Measurements from ENCODE around the gene KCNMB1.
A peak's percentile ranks its signal among the peaks of the same experiment; 100 is the strongest.

The KCNMB1 gene

DNA sequence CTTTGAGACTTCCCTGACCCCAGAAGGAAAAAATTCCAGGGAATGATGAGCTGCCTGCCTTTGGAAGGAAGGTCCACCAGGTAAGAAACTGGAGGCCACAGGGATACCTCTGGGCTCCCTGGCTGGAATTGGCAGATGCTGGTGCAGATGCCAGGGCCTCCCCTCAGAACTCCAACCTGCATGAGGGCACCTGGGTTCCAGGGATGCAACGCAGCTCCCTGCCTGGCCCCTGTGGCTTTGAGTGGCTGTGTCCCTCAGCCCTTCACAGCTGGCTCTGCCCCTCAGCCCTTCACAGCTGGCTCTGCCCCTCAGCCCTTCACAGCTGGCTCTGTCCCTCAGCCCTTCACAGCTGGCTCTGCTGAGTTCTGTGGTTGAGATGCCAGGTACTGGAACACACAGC, 13.9 kb downstream of the KCNMB1 start:
- no peak for DNase-seq

DNA sequence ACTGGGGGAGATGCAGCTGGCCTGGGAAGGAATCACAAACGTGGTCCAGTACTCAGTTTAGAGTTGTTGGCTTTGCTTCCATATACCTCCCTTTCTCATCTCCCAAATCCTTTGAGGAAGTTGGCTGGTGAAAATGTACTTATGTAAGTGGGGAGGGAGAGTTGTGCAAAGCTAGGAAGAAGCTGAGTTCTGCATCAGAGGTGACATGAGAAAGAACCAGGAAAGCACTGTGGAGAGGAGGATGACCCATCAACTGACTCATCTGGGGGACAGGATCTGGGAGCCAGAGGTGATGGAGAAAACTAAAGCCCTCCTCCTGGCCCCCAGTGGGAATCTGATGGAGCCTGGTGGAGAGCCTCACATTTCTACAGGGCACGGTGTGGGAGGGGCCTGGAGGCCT, 16.2 kb downstream of the KCNMB1 start:
- no peak for DNase-seq

DNA sequence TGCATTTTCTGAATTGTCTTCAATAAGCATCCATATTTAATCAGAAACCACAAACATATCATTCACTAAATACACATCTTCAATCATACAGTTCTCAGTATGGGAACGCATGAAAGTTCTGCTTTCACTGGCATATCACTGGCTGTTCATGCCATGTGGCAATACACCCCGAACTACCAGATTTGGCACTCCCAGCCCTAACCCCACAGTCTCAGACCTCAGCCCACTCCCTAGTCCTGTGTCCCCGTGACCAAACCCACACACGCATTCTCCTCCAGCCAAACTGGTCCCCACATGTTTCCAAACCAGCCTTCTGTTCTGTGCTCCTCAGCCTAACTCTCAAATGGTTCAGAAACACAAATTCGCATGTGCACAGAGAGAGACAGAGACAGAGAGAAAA, 20.6 kb downstream of the KCNMB1 start:
- no peak for DNase-seq

DNA sequence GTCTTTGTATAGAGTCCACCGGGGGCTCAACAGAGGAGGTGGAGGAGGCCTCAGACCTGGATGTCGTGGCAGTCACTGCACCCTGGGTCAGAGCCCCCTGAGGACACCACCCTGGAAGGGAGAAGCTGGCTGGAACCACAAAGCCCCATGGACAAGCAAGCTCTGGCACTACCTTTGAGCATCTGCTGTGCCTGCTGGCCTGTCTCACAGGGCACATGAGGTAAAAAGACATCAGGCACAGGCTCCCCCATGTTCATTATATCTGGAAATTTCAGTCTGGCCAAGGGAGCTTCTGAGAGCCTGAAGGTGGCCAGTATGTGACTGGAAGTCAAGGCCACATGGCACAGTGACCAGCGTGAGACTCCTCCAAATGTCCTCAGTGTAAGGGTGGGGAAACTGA, 22.9 kb downstream of the KCNMB1 start:
- no peak for DNase-seq

DNA sequence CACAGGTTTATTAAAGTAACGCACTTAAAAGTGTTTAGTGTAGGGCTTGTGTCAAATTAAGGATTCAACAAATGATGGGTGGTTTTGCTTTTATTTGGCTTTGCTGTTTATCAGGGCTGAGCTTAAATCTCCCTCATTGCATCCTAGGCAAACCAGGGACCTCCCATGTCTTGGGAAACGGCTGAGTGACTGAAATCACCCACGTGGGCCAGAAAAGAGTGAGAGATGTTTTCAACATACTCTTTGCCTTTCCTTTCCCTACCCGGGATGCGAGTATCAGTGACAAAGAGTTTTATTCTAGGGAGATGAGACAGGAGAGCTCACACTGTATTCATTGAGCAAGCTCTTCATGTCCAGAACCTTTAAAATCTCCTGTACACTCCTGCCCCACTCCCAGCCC, 23.3 kb downstream of the KCNMB1 start:
- DNase-seq: no peak

DNA sequence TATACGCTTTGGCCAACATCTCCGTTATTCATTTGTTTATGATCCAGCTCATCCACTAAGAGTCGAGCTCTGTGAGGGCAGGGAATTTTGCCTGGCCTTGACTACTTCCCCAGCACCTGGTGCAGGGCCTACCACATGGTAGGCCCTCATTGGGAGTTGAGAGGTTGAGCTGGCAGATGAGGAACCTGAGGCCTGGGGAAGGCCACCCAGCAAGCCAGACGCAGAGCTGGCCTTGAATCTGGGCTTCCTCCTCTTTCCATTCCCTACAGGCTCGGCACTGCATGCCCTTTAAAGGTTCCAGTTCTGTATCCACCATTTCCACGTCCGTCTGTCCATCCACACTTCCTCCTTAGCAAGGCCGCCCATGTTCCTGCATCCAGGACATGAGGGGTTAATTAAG, 24.2 kb downstream of the KCNMB1 start:
- DNase-seq: no peak

DNA sequence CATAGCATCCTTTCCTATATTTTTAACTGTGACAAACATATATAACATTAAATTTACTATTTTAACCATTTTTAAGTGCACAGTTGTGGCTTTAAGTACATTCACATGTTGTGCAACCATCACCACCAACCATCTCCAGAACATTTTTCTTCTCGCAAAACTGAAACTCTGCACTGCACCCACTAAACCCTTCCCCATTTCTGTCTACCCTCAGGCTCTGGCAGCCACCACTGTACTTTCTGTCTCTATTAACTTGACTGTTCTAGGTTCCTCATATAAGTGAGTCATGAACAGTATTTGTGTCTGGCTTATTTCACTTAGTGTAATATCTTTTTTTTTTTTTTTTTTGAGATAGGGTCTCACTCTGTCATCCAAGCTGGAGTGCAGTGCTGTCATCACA, 25.5 kb downstream of the KCNMB1 start:
- DNase-seq: peak in 1 of 2 donors; percentile 97

DNA sequence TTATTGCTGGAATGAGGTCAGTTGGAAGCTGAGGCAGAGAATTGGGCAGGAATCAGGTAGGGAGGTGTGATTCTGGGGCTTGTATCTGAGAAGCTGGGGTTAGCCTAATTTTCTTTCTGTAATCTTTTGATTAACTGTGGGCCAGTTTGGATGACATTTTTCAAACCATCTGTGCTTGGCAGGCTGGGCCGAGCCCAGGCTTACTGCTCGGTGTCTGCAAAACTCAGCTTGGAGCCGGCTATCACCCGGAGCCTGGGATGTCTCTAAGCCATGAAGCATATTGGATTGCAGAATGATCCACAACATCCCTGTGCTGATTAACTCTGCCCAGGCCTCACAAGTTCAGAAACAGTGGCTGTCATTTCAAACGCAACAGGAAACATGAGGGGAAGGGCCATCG, 26.5 kb downstream of the KCNMB1 start:
- DNase-seq: no peak

DNA sequence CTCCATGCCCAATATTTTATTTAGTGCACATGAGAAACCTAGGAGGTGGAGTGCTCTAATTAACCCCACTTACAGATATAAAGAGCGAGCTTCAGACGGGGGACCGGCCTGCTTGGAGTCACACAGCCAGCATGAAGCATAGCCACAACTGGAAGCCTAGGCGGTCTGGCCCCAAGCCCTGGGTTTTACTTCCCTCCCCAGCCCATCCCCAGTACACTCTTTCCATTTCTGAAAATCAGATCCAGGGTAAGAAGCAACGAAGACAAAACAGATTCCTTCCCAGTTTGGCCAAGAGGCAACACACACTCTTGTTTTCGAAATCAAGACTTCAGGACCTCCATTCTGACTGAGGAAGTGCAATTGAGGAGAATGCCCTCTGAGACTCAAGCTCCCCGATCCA, 27.1 kb downstream of the KCNMB1 start:
- no peak for DNase-seq

DNA sequence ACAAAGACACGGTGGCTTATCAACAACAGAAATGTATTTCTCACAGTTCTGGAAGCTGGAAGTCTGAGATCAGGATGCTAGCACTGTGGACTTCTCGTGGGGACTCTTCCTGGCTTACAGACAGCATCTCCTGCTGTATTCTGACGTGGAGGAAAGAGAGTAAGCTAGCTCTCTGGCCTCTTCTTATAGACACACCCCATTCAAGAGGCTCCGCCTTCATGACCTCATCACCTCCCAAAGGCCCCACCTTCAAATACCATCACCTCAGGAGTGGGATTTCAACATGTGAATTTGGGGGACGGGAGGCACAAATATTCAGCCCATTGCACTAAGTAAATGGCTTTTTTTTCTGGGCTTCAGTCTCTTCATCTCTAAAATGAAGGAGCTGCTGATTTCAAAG, 27.6 kb downstream of the KCNMB1 start:
- DNase-seq: no peak

DNA sequence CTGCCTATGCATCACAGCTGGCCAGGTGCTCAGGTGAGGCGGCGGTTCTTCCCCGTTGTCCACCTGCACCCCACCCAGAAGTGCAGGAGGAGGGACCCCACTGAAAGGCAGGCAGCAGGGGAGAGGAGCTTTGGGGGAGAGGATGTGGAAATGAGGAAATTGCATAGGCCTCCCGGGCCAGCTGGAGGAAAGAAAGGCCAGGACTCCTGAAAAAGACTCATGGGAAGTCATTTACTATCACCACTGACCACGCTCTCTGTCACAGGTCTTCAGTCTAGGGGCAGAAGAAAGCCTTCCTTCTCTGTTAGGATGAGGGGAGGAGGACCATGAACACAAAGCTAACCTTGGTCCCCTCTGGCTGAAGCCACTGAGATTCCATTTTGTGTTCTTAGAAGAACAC, 28.1 kb downstream of the KCNMB1 start:
- no peak for DNase-seq

DNA sequence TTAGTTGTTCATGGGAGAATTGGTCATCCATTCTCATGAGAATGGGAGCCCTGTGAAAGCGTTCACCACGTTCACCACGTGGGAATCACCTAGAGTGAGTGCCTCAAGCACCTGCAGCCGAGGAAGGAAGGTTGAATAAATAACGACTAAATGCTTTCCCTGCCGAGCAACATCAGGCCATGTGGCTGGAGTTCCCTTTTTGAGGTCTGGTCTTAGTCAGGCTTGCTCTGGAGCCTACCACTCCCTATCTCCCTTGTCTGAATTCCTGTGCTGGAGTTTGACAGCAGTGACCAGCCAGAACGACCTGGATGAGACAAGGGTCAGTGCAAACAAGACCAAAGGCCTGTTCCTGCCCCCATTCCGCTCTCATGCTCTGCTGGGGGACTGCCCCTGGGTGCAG, 28.5 kb downstream of the KCNMB1 start:
- DNase-seq: peak in 1 of 2 donors; percentile 57

DNA sequence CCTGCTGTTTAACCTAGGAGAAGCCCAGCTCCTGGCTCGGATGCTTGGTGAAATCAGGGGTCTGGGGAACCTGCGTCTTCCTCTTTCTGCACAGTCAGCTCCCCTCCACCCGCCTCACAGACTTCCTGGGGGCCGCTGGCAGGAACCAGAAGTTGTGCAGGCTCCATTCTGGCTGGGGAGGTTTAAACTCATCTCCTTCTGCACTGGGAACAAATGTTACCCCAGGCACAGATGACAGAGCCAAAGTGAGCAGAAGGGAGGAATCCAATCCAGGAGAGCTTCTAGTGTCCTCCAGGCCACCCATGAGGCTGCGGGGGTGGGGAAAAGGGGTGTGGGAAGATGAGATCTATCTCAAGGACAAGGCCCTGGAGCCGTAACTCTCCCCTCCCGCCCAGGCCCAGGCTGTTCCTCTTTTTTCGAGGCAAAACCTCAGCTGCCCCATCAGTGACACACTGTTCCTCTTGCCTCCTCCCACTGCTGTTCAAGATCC, 31.2 kb downstream of the KCNMB1 start:
- DNase-seq: peak; percentile 45 to 77

DNA sequence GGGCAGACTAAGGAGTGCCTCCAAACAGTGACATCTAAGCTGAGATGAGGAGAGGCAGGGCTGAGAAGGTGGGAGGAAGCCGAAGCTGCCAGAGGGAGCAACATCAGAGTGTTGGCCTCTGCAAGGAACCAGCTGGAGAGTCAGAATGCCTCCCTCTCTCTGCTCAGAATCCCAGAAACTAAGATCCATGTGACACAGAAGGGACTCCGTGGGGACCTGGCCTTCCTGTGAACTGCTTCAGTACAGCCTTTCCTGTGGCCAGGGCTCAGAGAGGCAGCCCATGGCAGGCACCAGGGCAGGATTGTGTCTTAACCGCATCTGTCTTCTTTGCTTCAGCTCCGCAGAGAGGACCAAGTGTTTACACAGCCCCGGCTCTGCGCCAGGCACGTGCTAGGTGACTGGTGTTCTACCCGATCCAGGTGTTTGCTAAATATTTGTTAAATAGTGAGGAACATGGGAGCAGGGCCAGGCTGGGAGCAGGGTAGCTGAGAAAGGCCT, 33.5 kb downstream of the KCNMB1 start:
- no peak for DNase-seq

DNA sequence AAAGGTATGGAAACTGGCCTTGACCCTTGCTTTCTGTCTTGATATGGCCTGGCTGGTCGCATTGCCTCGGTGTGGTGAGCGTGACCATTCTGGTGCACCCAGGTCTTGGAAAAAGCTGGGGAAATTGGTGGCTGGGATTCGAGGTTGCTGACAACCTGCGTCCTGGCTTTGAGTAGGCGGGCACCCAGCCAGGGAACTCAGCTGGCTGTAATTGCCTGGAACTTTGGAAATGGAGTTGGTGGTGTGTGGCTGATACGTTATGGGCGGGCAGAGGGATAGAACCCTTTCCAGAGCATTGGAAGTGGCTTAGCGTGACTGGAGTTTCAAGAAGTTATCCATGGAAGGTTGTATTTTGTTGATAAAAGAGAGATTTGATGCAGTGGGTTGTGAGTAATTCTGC, 35.2 kb downstream of the KCNMB1 start:
- no peak for DNase-seq

DNA sequence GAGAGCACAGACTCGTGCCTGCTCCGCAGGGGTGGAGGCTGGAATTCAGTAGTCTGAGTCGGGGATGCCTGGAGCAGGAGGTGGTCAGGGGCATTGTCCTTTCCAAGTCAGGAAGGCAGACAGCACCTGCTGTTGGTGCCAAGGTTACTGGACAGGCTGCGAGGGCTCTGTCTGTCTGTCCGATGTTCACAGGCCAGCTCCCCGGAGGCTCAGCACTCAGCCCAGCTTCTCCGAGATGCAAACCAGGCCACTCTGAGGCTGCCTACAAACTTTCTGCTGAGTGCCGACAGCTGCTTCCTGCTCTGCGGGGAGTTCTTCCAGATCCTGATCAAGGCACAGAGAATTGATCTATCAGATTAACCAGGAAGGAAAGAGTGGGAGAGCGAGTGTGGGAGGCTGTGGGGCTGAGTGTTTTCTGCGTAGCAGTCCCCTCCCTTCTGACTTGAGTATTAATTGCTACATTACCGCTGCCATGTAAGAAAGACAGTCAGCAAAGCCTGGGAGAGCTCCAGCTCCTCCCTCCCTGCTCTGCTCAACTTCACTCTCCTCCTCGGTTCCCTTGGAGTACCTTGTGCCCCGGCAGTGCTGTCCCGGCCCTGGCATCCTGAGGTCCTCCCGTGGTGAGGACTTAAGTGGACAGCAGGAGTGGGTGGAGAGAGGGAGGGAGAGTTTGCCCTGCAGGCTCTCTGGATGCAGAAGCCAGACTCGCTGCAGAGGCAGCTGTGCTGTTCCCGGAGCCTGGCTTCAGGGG, 36.0 kb downstream of the KCNMB1 start:
- peak in 1 of 2 donors; percentile 84 for DNase-seq

DNA sequence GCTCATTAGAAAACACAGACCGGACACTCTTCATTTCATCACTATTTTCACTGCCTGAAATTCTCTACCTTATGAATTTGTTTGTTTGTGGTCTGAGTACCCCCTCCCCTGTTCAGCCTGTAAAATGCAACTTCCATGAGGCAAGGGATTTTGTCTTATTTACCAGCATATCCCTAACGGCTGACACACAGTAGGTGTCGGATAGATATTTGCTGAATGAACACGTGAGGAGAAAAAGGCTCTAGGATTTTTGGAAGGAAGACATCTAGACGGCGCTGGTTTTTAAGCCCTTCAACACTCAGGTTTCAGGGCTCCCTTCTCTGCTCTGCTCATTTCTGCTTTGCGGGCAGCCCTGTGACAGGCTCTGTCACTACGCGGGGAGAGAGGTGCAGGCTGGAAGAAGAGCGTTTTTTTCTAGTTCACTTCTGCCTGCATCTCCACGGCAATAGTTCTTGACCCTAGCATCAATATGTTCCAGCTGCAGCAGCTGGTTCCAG, 41.0 kb downstream of the KCNMB1 start:
- peak in 1 of 2 donors; percentile 39 for DNase-seq

DNA sequence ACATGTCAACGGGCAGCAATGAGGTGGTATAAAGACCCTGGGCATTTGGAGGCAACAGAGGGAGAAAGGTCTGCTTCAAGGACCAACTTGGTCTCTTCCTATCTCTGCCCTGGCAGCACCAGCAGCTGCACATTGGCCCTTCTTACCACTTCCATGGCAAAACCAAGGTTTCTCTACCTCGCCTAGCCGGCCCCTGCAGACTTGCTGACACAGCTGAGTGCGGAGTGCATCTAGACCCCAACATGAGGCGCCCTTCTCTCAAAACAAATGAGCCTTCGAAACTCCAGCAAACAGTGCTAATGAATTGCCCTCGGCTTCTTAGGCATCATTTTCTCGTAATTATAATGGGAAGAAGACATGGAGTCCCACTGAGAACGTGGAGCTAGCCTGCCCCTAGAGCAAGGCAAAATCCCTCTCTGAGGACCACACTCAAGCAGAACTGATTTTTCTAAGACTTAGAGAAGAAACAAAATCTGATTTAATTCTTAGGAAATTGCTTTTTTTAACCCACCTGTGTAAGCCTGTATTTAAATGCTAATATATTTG, 42.1 kb downstream of the KCNMB1 start:
- DNase-seq: no peak

DNA sequence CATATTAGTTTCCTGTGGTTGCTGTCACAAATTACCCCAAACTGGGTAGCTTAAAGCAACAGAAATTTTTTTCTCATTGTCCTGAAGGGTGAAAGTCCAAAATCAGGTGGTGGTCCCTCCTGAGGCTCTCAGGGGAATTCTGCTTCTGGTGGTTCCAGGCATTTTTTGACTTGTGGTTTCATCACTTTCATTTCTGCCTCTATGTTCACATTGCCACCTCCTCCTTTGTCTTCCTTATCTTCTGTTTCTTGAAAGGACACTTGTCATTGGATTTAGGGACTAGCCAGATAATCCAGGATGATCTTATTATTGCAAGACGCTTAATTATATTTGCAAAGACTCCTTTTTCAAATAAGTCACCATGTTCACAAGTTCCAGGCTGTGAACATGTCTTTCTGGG, 43.2 kb downstream of the KCNMB1 start:
- DNase-seq: no peak

DNA sequence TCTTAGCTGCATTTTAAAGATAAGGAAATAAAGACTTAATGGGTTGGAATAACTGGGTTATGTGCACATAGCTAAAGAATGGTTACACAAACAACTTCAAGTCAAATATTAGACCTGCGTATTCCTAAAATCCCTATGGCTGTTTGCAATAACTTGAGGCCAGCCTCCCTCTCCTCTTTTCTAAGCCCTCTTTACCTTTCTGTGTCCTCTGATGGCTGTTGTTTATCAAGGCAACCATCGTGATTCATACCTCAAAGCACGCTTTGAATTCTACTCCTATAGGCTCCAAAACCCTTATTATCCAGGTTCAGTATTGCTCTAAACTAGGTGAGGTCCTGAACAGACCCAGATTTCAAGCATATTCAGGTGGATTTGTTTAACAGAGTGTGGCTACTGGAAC, 46.0 kb downstream of the KCNMB1 start:
- DNase-seq: no peak

DNA sequence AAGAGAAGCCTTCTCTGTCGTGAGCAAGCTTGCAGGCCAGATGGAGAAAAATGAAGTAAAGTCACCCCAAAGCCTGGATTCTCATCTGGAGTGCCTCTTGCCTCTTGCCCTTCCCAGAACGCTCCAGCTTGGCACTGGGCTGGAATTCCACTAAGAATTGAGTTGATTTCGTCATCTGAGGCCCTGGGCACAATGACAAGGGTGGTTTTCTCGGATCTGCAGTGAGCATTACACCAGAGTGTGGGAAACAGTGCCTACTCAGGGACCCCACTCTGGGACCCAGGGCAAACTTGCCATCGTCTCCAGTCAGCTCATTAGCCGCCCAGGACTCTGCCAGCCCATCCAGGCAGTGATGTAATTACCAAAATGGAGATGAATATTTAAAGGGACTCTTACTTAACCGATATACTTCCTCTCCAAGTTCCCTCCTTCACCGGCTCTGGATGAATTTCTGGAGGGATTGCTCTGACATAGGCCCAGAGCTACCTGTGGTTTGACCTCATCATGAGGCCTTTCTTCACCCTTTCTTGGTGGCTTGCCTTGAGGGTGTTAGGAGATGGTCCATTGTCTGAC, 46.9 kb downstream of the KCNMB1 start:
- no peak for DNase-seq

DNA sequence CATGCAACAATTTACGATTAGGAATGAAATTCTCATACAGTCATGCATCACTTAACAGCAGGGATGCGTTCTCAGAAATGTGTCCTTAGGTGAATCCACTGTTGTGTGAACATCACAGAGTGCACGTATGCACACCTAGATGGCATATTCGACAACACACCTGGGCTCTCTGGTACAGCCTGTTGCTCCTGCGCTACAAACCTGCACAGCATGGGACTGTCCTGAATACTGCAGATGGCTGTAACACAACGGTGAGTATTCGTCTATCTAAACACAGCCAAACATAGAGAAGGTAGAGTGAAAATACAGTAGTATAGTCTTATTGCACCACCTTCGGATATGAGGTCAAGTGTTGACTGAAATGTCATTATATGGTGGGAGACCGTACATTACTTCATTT, 47.6 kb downstream of the KCNMB1 start:
- DNase-seq: no peak

DNA sequence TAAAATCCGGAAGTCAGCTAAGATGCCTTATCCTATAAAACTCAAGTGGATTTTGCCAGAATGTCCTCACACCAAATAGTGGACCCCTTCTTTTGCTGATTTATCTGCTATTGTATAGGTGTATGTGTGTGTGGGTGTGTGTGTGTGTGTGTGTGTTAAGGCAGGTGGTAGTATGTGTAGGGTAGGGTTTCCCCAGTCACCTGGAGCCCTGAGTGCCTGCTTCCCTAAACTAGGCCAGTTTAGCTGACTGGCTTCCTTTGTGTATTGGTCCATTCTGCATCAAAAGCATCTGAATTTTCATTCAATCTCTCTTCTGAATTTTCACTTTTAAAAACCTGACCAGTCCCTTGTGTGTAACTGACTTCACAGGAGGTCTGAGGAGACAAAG, 49.4 kb downstream of the KCNMB1 start:
- DNase-seq: no peak
